Stimulated activated CD8-positive, alpha-beta memory T cell treated with anti-CD3 and anti-CD28 coated beads, Interleukin-7, amount 100 ng/mL, for 48 hours (primary cell): ENCODE results near the gene TTC9C.
"Not testable (repeated sequence)": the region's sequence is repeated elsewhere in the genome, so short reads cannot be mapped to it uniquely, and the experiment has no call there.

Experiments
- DNase-seq, 2 donors: peaks; one replicate each; pipeline ENCODE4 v3.0.0-alpha.2; 2020; ENCODE audit warnings: low read depth in 1 of 2; ENCODE audit errors: extremely low read depth in 1 of 2

Gene TTC9C, protein sequence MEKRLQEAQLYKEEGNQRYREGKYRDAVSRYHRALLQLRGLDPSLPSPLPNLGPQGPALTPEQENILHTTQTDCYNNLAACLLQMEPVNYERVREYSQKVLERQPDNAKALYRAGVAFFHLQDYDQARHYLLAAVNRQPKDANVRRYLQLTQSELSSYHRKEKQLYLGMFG

DNA sequence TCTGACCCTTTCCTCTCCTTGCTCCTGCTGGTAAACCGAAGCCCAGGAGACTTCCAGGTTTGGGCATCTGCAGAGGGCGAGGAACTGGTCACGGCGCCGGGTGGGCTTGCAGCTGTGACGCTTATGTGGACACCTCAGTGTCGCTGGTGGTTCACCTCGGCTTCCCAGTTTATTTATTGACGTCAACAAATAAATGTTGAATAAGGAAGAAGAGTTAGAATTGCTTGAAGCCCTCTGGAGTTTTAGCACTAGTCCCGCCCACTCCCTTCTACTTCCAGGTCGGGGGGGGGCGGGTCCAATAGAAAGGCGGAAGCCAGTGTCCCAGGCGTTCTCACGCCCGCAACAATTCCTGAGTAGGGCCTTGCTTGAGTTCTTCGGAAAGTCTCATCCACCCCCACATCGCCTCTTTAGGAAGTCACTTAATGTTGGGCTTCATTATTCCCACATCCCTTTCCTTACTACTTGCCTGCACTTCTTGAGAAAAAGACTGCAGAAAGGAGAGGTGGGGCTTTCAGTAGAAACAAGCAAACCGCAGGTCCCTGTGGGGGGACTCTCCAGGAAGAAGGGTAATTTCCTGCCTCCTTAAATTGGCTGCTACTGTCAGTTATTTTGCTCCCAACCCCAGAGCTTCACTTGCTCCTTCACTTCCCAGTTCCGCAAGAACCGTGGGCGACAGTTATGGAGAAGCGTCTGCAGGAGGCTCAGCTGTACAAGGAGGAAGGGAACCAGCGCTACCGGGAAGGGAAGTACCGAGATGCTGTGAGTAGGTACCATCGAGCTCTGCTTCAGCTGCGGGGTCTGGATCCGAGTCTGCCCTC, at the start of gene TTC9C:
Gene TTC9C, plus strand, starts transcription at position 316 of the 818 bp plus-strand sequence. Its CDS starts 363 bp downstream, at position 679.
- DNase-seq: peak; percentile 58 to 79

DNA sequence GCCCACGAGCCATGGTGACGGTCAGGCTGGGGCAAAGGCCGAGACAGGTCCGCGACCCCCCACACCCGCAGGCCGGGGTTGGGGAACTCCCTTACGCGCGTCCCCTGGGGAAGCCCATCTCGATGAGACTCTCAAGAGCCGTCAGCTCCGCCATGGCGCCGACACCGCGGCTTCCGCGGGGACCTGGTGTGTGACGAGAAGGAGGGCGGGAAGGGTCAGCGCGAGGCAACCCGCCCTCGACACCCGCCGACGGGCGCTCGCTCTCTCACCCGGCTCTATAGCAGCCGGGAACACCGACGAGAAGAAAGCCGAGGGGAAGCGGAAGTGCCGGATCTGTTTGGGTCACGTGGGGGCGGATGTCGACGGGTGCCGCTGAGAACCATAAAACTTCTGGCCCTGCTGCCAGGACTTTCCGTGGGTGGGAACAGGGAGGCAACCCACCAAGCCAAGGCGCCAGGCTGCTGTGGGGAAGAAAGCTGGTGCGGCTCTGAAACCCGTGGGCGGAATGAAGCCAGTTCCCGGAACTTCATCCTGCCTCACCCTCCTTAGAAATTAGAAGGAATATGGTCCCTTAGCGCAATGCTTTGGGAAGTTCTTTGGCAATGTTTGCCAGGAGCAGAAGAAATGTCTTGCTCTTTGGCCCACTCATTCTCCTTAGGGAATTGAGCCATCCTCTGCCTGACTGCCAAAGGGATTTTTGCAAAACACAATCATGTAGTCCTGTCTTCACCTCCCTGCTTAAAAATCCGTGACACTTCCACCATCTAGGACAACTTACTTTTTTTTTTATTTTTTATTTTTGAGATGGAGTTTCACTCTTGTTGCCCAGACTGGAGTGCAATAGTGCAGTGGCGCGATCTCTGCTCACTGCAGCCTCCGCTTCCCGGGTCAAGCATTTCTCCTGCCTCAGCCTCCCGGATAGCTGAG, 49.3 kb upstream of the TTC9C start, which contains the start of gene UBXN1:
Gene UBXN1, minus strand, starts transcription at position 304 of the 927 bp plus-strand sequence. Its CDS starts 150 bp downstream, at position 154.
- peak; percentile 76 to 86 for DNase-seq

DNA sequence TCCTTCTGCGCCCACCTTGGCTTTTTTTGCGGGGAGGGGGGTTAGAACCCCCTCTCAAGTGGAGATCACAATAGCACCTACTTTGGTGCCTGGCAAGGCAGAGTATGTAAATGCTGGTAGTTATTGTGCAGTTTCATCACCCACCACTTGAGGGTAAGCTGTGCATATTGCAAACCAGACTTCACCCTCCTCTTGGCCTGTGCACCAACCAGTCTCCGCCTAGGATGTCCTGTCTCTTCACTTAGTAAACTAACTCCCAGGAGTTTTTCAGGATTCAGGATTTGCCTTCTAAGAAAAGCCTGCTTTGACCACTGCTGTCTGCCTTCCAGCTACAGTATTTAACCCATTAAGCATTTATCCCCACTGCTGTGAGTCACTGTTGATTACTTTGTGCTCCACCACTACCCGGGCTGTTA, 47.5 kb upstream of the TTC9C start:
- no peak for DNase-seq

DNA sequence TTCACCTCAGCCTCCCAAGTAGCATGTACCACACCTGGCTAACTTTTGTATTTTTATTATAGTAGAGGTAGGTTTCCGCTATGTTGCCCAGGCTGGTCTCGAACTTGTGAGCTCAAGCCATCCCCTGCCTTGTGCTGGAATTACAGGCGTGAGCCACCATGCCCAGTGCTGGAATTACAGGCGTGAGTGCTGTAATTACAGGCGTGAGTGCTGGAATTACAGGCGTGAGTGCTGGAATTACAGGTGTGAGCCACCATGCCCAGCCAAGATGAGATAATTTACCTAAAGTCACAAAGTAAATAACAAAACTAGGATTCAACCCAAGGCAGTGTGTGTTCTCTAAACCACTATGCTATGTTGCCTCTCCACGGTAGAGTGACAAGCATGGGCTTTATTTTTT, 45.8 kb upstream of the TTC9C start:
- no peak for DNase-seq

DNA sequence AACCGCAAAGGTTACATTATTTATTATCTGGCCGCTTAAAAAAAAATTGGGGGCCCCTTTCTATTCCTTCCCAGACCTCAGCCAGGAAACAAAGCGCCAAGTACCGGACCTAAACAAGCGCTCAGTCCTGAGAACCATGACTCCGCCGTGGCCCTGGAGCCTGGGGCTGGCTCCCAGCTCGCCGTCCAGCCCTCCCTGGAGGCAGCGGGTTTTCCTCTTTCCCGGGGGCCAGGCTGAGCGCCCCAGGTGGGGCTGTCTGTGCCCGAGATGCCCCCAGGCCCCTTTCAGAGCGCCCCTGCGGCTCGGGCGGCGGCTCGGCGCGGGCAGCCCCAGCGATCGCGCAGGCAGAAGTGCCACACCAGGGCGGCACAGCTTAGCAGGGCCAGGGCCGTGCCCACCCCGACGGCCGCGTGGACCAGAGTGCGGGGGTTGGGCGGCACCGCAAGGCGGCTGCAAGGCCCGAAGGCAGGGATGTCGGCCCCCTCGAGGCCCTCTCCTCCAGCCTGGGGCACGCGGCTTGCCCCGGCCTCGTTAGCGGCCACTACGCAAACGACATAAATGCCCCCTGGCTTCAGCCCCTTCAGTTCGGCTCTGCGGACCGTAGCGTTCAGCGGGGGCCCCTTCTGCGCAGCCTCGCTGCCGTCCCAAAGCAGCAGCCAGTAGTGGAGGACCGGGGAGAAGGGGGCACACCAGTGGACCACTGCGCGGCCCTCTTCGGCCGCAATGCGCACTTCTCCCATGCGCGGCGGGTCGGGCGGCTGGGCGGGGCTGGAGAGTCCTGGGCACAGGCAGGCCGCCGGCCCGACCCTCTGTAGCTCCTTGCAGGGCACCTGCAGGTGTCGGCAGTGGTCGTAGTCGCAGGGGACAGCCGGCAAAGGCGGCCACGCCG, 40.5 kb upstream of the TTC9C start:
- no peak for DNase-seq

DNA sequence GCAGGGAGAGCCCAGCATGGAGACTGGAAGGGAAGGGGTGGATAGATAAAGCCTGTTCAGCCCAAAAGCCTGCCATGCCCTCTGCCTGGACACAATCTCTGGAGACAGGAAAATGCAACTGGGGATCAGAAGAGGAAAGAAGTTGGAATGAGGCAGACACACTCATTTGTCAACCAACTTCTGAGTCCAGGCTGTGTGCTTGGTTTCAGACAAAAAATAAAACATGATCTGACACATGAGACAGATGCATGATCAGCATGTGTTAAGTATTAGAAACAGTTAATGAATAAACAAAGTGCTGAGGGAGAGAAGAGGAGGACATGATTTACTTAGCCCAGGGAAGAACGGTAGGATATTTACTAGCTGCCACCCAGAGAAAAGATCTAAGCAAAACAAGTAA, 39.8 kb upstream of the TTC9C start:
- no peak for DNase-seq

DNA sequence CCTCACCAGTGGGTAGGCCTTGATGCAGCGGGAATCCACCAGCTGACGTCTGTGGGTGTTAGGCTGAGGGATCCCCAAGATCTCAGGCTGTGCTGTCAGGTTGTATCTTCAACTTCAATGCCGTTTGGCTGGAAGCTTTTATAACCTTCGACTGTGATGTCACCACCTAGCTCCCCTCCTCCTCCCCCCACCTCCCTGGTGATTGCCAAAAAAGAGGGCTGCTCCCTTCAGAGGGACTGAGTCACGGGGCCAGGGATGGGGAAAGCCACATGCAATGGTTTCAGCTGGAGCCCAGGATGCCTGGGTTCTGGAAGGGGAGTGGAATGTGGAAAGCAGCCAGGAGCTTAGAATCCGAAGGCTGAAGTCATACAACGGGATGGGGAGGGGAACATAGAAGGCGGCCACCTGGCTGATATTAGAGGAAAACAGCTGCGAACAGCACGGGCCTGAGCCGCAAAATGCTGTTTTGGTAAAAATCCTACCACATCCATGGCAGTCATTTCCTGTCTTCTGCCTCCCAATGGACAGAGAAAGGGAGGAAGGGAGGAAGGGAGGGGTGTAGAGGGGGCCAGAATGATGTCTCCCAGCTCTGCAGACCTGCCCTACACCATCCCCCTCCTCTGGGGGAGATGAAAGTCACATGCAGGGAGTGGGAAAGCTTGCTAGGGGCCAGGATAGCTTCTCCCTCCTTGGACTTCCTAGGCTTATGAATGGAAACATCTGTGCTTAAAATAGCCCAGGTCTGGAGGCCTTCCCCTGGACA, 38.7 kb upstream of the TTC9C start, which contains the start of gene LRRN4CL:
Gene LRRN4CL, minus strand, starts transcription at position 110 of the 763 bp plus-strand sequence. CDS start 1,022 bp downstream, outside the sequence.
- no peak for DNase-seq

DNA sequence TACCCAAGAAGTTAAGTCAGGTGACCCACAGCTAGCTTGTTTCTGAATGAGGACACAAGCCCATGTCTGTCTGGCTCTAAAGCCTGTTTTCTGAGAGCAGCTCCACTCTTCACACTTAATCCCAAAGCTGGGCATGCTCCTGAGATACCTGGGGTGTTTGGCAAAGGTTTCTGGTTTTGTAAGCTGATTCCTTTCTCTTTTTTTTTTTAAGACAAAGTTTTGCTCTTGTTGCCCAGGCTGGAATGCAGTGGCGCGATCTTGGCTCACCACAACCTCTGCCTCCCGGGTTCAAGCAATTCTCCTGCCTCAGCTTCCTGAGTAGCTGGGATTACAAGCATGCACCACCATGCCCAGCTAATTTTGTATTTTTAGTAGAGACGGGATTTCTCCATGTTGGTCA, 34.7 kb upstream of the TTC9C start:
- DNase-seq: not testable (repeated sequence)

DNA sequence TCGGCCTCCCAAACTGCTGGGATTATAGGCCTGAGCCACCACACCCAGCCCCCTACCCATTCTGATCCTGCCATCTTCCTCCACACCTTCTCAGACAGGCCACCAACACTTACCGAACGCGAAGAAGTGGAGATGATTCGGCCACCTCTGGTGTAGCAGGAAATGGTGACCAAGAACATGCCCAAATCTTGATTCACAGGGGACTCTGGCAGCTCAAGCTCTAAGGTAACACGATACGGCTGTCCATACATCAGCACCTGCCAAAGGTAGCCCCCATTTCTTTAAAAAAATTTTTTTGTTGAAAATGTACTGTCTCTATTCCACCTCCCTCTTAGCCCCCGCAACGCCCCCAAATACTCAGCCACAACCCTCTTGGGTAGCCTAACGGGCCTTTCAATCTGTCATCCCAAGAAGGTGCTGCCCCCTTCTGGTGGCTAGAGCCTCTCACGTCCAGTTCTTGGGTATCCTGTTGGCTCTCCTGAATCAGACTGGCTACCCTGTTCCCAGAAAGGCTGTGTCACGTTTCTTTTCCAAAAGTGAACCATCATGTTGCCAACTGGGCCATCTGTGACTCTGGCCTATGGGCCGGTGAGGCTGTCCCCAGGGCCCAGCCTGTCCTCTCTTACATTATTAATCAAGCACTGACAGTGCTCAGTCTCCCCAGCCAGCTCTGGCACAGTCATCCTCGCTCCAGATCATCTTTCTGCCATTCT, 33.7 kb upstream of the TTC9C start:
- peak in 1 of 2 donors; percentile 63 for DNase-seq

DNA sequence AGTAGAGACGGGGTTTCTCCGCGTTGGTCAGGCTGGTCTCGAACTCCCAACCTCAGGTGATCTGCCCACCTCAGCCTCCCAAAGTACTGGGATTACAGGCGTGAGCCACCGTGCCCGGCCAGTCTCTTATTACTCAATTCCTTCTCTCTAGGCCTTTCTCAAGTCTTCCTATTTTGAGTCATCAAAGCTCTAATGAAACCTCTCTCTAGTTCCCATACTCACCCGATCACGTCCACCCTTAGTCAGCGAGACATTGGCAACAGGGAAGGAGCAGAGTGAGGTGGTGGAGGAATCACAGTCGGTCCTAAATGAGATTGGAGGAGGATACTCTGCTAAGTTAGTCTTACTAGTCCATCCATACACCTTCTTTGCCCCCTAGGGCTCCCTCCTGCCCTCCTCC, 26.0 kb upstream of the TTC9C start:
- no peak for DNase-seq

DNA sequence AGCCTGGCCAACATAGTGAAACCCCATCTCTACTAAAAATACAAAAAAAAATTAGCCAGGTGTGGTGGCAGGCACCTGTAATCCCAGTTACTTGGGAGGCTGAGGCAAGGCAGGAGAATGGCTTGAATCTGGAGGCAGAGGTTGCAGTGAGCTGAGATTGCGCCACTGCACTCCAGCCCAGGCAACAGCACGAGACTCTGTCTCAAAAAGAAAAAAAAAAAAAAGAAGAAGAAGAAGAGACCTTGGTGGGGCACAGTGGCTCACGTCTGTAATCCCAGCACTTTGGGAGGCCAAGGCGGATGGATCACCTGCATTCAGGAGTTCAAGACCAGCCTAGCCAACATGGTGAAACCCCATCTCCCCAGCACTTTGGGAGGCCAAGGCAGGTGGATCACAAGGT, 24.4 kb upstream of the TTC9C start:
- DNase-seq: not testable (repeated sequence)

DNA sequence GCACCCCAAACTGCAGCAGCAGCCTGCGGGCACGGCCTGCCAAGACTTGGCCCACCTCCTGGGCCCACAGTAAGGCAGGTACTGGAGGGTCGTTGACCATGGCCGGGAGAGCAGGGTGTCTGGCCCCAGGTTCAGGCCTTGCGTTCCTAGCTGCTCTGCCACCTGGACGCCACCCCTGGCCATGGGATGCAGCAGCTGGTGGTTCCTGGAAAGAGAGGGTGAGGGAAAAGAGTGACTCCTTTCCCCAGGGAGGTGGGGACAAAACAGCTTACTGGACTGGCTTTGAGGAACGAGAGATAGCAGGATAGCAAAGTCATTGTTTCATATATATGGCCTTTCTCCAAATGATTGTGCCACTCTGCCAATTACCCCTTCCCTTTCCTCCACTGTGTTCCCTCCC, 22.9 kb upstream of the TTC9C start:
- no peak for DNase-seq

DNA sequence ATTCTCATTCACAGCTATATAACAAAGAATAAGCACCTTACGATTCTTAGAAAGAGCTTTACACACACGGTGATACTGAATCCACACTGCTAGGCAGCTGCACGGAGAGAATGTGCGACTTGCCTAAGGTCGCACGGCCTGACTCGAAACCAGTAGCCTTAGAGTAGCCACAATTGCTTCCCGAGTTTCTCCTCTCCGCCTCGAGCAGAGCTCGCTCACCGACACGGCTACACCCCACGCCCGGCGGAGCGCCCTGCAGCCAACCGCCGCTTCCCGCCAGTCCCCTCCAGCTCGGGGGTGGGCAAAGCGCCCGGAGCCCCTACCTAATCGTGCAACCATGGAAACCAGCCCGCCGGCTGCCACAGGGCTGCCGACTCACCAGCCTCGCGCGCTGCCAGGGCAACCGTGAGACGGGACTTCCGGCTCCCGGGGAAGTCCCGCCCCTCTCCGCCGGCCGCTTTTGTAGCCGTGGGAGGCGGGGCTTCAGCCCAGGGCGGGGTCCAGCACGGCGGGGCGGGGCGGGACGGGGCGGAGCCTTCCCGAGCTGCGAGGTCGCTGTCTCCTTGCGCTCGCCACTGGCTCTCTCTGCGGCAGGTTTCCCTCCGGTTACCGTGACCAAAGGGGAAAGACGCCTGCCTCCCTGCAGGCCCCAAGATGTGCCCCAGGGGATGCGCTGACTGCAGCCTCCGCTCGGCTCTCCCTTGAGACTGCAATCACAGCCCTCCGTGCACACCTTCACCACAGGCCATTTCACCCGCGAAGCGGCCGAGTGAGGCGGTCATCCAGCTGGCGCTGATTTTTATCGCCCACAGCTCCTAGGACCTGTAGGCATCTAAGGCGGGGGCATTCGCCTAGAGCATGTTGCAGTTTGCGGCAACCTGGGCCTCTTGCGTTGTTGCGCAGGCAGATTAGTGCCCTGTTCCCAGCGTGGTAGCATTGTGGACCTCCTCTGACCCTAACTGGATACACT, 22.1 kb upstream of the TTC9C start:
- peak; percentile 90 to 91 for DNase-seq

DNA sequence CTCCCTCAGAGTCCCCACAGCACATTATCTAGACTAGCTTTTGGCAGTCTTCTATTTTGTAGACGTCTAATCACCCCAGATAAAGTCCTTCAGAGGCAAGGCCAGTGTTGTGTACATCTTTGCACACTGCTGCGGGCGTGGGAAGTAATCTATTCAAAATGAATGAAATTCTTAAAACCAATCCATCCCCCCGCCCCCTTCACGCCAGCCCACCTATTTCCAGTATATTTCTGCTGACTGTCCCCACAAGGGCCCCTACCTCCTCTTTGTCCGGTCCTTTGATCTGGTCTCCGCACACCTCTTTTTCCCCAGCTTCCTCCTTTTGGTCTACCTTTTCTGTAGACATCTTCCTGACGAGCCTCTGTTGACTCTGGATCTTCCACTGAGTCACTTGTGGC, 21.4 kb upstream of the TTC9C start:
- no peak for DNase-seq

DNA sequence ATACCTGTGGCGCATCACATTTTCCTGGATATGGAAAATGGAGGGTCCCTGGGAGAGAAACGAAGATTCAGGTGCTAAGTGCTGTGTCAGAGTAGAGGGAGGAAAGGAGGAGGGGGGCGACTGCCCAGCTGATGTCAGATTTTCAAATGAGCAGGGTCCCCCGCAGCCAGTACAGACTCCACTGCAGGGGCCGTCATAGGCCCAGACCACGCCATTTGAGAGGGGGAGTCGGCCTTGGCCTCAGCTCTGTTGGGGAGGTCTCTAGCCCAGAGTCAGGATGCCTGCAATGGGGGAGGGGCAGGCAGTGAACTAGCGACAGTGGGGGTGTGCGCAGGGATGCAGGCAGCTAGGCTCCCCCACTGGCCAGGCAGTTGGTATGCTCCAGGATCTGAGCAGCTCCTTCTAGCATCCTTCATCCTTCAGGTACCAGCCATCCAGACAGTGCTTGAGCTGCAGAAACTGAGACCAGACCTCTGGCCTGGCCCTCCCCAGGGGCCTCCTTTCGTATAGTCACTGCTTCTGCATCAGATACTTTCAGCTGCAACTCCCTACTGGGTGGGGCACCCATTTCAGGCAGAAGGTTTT, 20.9 kb upstream of the TTC9C start, which contains the start of the genes BSCL2 and GNG3:
Gene BSCL2, minus strand, starts transcription at position 148 of the 585 bp plus-strand sequence. CDS start 229 bp downstream, outside the sequence.
Gene GNG3, plus strand, starts transcription at position 400 of the 585 bp plus-strand sequence. CDS start 620 bp downstream, outside the sequence.
- DNase-seq: no peak

DNA sequence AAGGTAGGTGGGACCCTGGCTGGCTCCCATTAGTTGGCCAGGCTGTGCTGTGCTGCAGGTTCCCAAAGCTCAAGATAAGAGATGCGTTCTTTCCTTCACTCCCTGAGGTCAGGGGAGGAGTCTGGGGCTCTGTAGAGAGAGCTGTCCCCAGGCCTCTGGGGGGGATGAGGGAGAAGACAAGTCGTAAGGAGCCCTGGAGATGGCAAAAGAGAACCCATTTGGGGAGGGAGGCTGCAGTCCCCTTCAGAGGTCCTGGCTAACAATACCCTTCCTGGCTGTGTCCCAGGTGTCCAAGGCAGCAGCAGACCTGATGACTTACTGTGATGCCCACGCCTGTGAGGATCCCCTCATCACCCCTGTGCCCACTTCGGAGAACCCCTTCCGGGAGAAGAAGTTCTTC, 19.9 kb upstream of the TTC9C start:
- DNase-seq: no peak

DNA sequence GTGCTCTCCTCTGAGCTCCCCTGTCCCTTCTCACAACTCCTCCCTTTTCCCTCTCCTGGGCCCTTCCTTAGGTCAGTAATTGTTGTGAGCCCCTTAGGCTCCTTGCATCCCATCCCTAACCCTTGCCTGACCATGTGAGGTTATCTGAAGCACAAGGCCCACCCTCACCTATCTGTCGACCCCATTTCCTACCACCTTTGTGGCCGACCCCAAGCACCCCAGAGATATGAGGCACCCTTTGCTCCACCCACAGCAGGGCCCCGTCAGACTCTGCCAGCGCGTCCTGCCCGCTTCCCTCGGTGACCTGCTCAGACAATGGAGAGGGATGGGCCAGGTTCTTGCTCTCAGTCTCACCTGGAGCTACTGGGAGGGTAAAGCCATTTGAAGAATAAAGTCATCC, 19.5 kb upstream of the TTC9C start:
- DNase-seq: peak in 1 of 2 donors; percentile 44
